GM19193 (cell line): ENCODE results near the gene SPATA2L.
A peak's percentile ranks its signal among the peaks of the same experiment; 100 is the strongest.

Experiments used
- POLR2A ChIP-seq: IDR thresholded peaks from 4 replicates; pipeline ENCODE4 v1.6.1; 2011; ENCODE audit not compliant: insufficient read depth, insufficient read length; ENCODE audit errors: extremely low read depth

SPATA2L gene

DNA sequence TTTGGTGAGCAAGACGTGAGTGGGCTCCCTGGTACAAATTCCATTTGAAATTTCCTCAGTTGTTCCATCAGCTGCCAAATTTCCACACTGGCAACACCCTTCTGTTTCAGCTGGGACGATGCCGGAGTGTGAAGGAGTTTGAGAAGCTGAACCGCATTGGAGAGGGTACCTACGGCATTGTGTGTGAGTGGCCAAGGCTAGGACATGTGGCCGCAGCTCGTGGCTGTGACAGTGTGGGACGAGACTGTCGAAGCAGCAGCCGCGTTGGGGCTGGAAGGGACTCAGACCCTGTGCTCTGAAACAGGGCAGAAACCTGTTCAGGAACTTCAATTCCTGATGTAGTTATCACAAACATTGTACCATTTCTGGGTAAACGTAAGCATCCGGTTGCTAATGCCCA is 12.4 kb downstream of the SPATA2L start:
- no peak for TF ChIP-seq POLR2A

- no peak for TF ChIP-seq POLR2A
Measured at GRCh38 chr16:89688395-89688794, 13.1 kb downstream of the SPATA2L start.

DNA sequence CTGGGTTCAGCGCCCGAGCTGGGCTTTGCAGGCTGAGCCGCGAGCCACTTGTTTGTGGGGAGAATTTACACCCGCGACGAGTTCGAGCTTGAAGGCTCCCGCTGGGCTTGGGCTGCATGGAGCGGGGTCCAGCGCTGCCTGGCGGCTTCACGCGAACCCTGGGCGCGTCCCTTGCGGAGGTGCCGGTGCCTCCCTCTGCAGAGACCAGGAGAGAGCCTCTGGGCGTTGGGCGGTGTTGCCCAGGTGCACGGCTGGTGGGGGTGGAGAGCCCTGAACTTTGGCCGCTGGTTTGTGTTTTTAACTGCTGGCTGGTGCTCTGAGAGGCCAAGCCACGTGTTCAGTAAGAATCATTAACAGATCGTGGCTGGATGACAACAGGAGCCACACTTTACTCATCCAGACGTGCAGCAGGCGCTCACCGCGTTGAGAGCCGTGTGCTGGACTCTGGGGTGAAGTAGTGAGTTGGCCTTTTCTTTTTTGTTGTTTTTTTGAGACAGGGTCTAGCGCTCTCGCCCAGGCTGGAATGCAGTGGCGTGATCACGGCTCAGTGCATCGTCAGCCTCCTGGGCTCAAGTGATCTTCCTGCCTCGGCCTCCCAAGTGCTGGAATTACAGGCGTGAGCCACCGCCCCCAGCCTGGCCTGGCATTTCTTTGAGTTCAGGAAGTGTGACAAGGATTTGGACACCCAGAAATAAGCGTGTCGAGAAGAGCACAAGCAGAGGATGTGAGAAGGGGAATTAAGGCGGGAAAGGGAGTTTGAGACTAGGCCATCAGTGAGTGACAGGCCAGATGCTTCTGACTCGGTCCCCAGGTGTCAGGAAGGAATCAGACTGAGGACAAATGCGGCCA is 14.2 kb downstream of the SPATA2L start:
- TF ChIP-seq POLR2A, result no peak

DNA sequence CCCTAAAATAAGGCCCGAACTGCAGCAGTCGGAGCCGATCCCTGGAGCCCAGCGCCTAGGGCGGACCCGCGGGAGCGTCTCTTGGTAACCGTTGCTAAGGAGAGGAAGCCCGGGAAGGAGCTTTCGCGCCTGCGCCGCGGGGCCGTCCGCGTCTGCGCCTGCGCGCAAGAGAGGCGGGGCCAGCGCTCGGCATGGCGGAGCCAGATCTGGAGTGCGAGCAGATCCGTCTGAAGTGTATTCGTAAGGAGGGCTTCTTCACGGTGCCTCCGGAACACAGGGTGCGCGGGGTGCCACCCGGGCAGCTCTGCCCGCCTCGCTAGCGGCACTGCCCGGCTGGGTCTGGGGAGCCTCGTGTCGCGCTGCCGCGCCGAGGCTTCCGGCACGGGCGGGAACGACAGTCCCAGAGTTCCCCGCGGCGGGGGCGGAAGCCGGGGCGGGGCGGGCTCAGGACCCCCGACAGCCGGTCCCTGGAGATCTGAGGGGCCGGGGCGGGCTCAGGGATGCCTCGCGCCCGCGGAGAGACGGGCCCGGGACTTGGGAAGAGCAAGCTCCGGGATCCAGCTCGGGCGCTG is 14.9 kb downstream of the SPATA2L start, which contains the start of gene CDK10:
Gene CDK10 (plus strand): TSS at position 170 of the 572 bp plus-strand sequence. CDS start 22 bp downstream, at position 192.
- peak; percentile 95 for TF ChIP-seq POLR2A

- no peak for TF ChIP-seq POLR2A
Measured at GRCh38 chr16:89685916-89686315, 15.6 kb downstream of the SPATA2L start.

GRCh38 chr16:89678258-89678657 is 23.2 kb downstream of the SPATA2L start:
- no peak for TF ChIP-seq POLR2A

DNA sequence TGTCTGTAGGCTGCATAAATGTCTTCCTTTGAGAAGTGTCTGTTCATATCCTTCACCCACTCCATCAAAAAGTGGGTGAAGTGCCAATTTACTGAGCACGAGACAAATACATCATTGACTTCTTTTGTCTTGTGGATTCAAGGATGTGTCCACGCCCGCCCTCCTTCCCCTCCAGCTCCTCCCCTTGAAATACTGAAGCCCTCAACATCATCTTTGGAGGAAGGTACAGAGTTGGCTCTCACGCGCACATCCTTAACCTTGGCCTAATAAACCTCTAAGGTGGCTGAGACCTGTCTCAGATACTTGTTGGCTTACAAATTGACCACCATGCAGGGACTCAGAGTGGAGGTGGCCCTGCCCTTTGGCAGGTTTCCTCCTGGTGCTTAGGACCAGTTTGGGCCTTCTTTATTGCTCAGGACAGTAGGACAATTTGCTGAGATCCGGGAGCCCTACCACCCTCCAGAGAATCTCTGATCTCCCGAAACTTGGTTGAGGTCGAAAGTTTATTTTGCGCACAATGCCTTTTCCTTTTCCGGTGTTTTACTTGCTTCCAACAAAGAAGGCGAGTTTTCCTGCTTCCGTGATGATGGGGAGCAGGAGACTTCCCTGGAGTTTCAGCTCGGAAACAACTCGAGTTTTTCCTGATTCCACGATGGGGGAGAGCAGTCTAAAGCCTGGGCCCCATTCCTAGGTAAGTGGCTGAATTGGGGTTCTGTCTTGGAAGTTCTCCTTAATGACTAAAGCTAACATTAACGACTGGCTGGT is 29.1 kb downstream of the SPATA2L start:
- no peak for TF ChIP-seq POLR2A

- no peak for TF ChIP-seq POLR2A
Measured at GRCh38 chr16:89670496-89671431, 30.7 kb downstream of the SPATA2L start.

GRCh38 chr16:89669755-89670154 is 31.8 kb downstream of the SPATA2L start:
- TF ChIP-seq POLR2A, result no peak

DNA sequence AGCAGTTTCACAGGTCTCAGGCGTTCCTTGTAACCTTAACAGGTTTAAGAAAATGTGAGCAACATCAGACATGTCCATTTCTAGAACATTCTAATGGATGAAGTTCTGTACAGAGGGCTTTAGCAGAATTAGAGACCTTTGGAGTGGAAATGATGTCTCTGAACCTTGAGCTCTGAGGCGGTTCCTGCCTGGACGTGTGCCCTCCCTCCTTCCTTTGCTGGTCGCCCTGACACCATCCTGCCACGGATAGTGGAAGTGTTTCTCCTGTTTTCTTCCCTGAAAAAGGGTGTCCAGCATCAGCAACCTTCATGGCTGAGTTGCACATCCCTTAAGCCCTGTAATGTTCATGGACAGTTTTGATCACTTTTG is 32.7 kb downstream of the SPATA2L start:
- TF ChIP-seq POLR2A, result no peak

GRCh38 chr16:89667633-89668032 is 33.9 kb downstream of the SPATA2L start:
- TF ChIP-seq POLR2A, result no peak

GRCh38 chr16:89661215-89661614 is 40.3 kb downstream of the SPATA2L start:
- TF ChIP-seq POLR2A, result no peak

DNA sequence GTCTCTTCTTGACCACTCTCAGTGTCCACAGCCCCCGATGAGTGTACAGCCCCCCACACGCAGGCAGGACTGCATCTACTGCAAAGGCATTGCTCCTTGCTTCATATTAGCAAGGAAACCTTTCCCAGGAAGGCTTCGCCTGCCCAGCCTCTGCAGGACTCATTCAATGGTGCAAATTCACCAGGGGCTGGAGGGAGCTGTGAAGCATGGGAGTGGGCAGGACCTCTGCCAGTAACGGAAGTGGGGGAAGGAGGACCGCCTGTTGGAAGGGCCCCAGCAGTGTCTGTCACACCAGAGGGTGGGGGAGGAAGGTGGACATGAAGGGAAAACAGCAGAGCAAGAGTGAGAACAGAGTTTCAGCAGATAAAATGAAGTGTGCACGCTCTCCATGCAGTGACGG is 41.4 kb downstream of the SPATA2L start:
- TF ChIP-seq POLR2A, result no peak

- TF ChIP-seq POLR2A, result no peak
Measured at GRCh38 chr16:89658221-89658879, 43.2 kb downstream of the SPATA2L start.
